ENCODE results near the gene LTBP2. TPM values are rescaled to one million over a fixed set of nuclear protein-coding genes. Genes with fewer than 3 reads are reported as not detected.
A peak's percentile ranks its signal among the peaks of the same experiment; 100 is the strongest.

The LTBP2 gene
- total RNA-seq, 1 donor, result 493 TPM

DNA sequence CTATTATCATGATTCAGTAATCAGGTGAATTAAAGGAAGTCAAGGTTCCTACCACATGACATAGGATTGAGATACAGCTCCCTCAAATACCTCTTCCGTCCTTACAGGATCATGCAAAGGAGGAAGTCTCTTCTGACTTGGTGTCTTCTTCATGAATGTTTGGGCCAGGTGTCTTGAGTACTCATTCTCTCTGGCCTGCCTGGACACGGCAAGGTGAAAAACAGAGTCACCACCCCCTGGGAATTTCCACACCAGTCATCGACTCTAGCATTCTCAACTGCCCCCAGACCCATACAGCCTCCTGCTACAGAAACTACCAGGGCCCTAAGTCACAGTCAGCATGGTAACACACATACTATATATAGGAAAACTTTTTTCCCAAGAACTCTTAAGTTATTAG lies 44.9 kb upstream of the LTBP2 start:
- H3K4me2 ChIP-seq (ENCODE audit: insufficient read depth, low read length), result no peak overlapping the region
- TF ChIP-seq, protein P1, sequence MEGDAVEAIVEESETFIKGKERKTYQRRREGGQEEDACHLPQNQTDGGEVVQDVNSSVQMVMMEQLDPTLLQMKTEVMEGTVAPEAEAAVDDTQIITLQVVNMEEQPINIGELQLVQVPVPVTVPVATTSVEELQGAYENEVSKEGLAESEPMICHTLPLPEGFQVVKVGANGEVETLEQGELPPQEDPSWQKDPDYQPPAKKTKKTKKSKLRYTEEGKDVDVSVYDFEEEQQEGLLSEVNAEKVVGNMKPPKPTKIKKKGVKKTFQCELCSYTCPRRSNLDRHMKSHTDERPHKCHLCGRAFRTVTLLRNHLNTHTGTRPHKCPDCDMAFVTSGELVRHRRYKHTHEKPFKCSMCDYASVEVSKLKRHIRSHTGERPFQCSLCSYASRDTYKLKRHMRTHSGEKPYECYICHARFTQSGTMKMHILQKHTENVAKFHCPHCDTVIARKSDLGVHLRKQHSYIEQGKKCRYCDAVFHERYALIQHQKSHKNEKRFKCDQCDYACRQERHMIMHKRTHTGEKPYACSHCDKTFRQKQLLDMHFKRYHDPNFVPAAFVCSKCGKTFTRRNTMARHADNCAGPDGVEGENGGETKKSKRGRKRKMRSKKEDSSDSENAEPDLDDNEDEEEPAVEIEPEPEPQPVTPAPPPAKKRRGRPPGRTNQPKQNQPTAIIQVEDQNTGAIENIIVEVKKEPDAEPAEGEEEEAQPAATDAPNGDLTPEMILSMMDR (IDR thresholded peaks at IDR 0.05; ENCODE audit: extremely low read depth, low read depth, low read length), result no peak
- H3K4me3 ChIP-seq (ENCODE audit: insufficient read depth, low read length), result no peak overlapping the region
- no peak for DNase-seq (ENCODE audit: insufficient read length, low spot score, missing footprints)
- peak overlapping the region; percentile 70 for H3K27ac ChIP-seq (ENCODE audit: low read depth, low read length)
- peaks cover 11% of the 10 kb centered on the region for H3K36me3 ChIP-seq (ENCODE audit: insufficient read depth, low read length)
- no peaks in the 10 kb centered on the region for H4K20me1 ChIP-seq (ENCODE audit: insufficient read depth, low read length)
- peaks cover 57% of the 10 kb centered on the region for H3K4me1 ChIP-seq (ENCODE audit: insufficient read depth, low read length)
- H3K27me3 ChIP-seq (ENCODE audit: insufficient read depth, low read length), result no peaks in the 10 kb centered on the region
- no peak overlapping the region for H2AFZ ChIP-seq (ENCODE audit: low read length)
- peaks cover 3% of the 10 kb centered on the region for H3K79me2 ChIP-seq (ENCODE audit: insufficient read depth, low read length)
- H3K9me3 ChIP-seq (ENCODE audit: low read depth, low read length), result no peaks in the 10 kb centered on the region

DNA sequence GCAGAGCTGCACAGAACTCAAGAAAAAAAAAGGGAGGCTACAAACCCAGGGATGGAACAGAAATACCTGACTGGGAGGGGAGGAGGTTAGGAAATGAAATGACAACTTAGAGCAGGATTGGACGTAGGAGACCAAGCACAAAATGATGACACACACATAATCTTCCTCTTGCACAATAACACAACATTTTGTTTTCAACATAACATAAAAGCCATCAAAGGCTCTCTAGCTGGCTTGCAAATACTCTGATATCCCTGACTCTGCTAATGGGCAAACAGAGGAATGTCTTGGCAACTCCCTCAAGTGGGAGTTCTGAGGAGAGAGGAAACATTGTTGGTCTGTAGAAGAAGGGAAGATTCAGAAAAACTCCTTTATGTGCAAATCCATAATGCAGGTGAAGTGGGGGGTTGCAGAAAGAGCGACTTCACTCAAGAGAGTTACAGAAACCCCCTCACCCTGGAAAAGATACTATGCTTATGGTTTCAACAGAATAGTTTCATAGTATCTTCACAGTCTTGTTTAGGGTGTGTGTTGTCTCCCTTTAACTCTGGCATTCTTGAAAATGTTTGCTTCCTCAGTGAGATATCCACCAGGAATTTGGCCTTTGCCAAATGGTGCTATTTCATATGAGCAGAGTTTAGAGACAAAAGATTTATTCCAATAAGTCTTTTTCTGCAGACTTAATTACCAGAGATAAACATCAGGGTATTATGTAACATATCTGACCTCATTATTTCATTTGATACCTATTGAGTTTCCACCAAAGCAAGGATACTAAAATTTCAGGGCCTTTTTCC lies 43.8 kb upstream of the LTBP2 start:
- no peak overlapping the region for H2AFZ ChIP-seq (ENCODE audit: low read length)

DNA sequence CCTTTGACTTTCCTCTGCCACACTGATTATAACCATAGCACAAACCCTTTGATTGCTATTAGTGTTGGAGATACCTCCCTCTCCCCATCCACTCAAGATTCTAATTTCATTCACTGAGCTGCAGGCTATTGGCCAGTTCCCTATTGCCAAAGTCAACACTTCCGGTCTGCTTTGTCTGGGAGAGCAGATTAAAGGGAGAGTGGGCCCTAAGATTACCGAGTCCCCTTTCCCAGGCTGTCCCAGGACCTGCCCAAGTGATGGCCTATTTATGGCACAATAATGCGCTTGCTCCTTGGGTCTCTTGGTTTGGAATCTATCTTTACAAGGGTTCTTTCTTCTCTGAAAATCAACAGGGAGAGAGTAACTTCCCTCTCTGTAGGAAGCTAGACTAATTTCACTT lies 42.9 kb upstream of the LTBP2 start:
- peaks cover 3% of the 10 kb centered on the region for H3K79me2 ChIP-seq (ENCODE audit: insufficient read depth, low read length)
- H3K4me3 ChIP-seq (ENCODE audit: insufficient read depth, low read length), result no peak overlapping the region
- no peaks in the 10 kb centered on the region for H3K9me3 ChIP-seq (ENCODE audit: low read depth, low read length)
- H3K36me3 ChIP-seq (ENCODE audit: insufficient read depth, low read length), result peaks cover 3% of the 10 kb centered on the region
- no peaks in the 10 kb centered on the region for H4K20me1 ChIP-seq (ENCODE audit: insufficient read depth, low read length)
- no peaks in the 10 kb centered on the region for H3K27me3 ChIP-seq (ENCODE audit: insufficient read depth, low read length)
- no peak for DNase-seq (ENCODE audit: insufficient read length, low spot score, missing footprints)
- no peak overlapping the region for H3K4me2 ChIP-seq (ENCODE audit: insufficient read depth, low read length)
- H3K4me1 ChIP-seq (ENCODE audit: insufficient read depth, low read length), result peaks cover 50% of the 10 kb centered on the region
- H2AFZ ChIP-seq (ENCODE audit: low read length), result no peak overlapping the region
- TF ChIP-seq, protein P1 (IDR thresholded peaks at IDR 0.05; ENCODE audit: extremely low read depth, low read depth, low read length), result no peak
- peak overlapping the region; percentile 70 for H3K27ac ChIP-seq (ENCODE audit: low read depth, low read length)

More for the DNA sequence above, 43.8 kb upstream of the LTBP2 start:
- H3K27ac ChIP-seq (ENCODE audit: low read depth, low read length), result peak overlapping the region; percentile 70
- H3K36me3 ChIP-seq (ENCODE audit: insufficient read depth, low read length), result peaks cover 6% of the 10 kb centered on the region
- H3K4me1 ChIP-seq (ENCODE audit: insufficient read depth, low read length), result peaks cover 56% of the 10 kb centered on the region
- peak overlapping the region; percentile 12 for H3K4me3 ChIP-seq (ENCODE audit: insufficient read depth, low read length)
- H3K9me3 ChIP-seq (ENCODE audit: low read depth, low read length), result no peaks in the 10 kb centered on the region
- no peak for DNase-seq (ENCODE audit: insufficient read length, low spot score, missing footprints)
- H4K20me1 ChIP-seq (ENCODE audit: insufficient read depth, low read length), result no peaks in the 10 kb centered on the region
- H3K4me2 ChIP-seq (ENCODE audit: insufficient read depth, low read length), result peak overlapping the region; percentile 52
- TF ChIP-seq, protein P1 (IDR thresholded peaks at IDR 0.05; ENCODE audit: extremely low read depth, low read depth, low read length), result no peak
- H3K79me2 ChIP-seq (ENCODE audit: insufficient read depth, low read length), result peaks cover 3% of the 10 kb centered on the region
- H3K27me3 ChIP-seq (ENCODE audit: insufficient read depth, low read length), result no peaks in the 10 kb centered on the region

DNA sequence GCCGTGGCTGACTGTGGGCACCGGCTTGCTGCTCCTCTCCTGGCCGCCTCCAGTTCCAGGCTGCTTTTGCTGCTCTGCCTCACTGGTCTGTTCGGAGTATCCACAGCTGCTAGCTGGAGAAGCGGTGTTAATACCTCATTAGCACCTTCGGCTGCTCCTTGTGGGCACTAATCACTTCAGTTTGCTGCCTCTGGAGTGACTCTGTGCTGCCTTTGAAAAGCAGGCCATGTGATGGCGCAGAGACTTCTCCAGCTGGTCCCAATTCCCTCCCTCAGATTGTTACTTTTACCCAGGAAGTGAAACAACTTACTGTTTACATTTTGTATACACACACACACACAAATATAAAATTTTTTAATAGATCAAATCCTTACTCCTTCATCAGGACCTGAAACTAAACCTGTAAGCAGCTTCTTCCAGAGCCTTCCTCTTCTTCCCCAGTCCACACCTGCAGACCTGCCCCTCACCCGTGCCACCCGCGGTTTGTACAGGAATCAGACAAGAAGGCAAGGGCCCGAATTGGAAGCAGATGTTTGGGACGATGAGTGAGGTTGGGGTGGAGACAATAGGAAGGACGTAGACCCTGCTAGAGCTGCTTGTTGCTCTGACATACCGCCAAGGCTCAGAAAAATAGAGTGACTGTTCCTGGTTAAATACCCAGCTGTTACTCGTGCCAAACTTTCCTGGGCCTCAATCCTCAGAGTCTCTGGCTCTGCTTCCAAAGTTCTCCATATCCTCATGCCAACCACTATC lies 41.5 kb upstream of the LTBP2 start:
- Histone ChIP-seq H3K9me3 (ENCODE audit: low read depth, low read length) (no peaks in the 10 kb centered on the region), H3K4me2 (ENCODE audit: insufficient read depth, low read length) (no peak overlapping the region), H3K27me3 (ENCODE audit: insufficient read depth, low read length) (no peaks in the 10 kb centered on the region), H3K27ac (ENCODE audit: low read depth, low read length) (no peak overlapping the region), H3K4me3 (ENCODE audit: insufficient read depth, low read length) (no peak overlapping the region), H3K36me3 (ENCODE audit: insufficient read depth, low read length) (peaks cover 3% of the 10 kb centered on the region), H3K4me1 (ENCODE audit: insufficient read depth, low read length) (peaks cover 44% of the 10 kb centered on the region), H2AFZ (ENCODE audit: low read length) (no peak overlapping the region), H3K79me2 (ENCODE audit: insufficient read depth, low read length) (peaks cover 3% of the 10 kb centered on the region), H4K20me1 (ENCODE audit: insufficient read depth, low read length) (no peaks in the 10 kb centered on the region)
- DNase-seq (ENCODE audit: insufficient read length, low spot score, missing footprints), result no peak
- TF ChIP-seq, protein P1 (IDR thresholded peaks at IDR 0.05; ENCODE audit: extremely low read depth, low read depth, low read length), result no peak

All from osteoblast (primary cell).